NCI-H345 (cell line): ENCODE measurements around the gene GRIK4.

ENCODE experiments used
- DNase-seq: peaks from one replicate; lab custom pipeline; 2025; lab: John Stamatoyannopoulos, UW

The GRIK4 gene

DNA sequence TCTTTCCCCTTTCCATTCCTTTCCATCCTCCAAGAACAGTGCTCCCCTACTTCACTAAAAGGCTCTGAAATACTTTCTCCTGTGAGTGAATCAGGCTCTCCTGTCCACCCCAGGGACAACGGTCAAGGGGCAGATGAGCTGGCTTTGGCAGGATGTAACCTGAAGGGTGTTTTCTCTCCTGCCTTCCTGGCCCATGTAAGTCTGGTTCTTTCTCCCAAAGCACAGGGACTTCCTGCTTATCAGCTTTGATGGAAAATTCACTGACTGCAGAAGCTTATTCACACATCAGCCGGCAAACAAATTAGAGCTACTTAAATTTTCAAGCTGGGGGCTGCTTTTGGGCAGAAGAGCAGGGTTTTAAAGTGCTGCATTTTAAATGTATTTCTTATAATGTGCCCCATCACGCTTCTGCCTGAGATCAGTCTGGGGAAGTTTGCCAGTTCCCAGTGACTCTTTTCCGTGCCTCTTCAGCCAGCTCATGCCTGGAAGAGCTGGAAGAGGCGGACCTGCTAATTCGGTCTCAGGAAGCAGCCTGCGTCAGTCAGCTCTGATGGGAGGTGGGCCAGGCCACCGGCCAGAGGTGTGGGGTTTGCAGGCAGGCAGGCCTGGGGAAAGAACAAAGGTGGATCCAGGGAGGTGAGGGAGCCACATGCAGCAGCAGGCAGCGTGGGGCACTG lies 372.0 kb downstream of the GRIK4 start:
- no peak for DNase-seq

DNA sequence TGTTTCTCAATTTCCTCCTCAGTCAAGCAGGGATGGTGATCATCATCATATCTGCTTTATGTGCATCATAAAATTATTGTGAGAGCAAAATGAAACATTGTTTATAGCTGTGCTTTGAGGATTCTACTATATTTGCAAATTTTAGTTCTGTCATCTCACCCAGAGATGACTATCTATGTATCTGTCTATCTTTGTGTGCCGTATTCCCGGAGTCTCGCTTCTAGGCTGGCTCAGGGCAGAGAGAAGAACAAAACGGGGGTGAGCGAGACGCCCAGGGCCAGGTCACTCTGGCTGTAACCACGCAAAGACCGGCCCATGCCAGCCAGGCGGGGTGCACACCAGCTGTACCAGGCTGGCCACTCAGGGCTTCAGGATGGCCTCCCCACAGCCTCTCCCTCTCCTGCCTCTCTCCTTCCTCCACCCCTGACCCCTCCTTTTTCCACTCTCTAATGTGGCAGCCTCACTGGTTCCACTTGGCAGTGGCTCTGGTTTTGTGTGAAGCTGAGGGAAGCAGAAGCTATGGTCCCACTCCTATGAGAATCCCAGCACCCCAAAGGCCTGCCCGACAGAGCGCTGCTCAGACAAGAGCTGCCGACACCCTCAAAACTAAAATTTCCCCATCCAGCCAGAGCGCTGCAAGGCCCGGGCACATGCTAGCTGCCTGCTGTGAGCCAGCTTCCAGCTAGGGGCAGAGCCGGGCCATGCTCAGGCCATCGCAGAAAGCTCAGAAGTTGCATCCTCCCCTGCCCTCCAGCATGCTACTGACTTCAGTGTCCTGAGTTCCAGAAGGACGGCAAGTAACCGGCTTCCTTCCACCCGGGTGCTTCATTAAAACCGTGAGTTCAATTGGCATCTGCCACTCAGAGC lies 372.8 kb downstream of the GRIK4 start:
- DNase-seq = no peak

GRCh38 chr11:120890609-120891320 lies 379.2 kb downstream of the GRIK4 start:
- DNase-seq = no peak

DNA sequence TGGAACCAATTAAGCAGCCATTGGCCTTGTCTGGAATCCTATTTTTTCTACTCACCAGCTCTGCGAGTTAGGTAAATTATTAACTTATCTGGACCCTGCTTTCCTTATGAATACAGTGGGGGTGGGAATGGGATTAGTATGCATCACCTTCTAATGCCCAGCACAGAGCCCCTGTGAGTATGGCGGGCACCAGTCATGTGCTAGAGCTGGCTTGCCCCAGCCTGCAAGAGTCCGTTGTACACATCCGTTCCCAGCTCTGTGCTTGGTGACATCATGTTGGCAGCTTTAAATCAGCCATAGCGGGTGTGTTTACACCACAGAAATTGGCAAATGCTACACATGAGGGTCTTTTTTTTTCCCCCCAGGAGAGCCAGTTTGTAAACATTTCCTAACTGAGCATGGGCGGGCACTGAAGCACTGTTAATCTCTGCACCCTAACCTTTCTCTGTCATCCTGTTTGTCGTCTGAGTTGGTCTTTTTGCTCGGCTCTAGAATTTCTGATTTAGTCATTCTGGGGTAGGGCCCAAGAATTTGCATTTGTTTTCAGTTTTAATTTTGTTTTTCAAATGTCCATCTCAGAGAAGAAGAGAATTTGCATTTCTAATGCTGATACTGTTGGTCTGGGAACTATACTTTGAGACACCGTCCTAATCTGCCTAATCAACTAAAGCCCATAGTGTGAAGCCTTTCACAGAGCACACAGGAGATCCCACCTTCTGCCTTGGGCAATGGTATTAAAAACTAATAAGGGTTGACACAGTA lies 382.1 kb downstream of the GRIK4 start:
- DNase-seq = no peak

- no peak for DNase-seq
Measured at GRCh38 chr11:120894202-120894985, 382.8 kb downstream of the GRIK4 start.

- no peak for DNase-seq
Measured at GRCh38 chr11:120896687-120897086, 385.1 kb downstream of the GRIK4 start.

DNA sequence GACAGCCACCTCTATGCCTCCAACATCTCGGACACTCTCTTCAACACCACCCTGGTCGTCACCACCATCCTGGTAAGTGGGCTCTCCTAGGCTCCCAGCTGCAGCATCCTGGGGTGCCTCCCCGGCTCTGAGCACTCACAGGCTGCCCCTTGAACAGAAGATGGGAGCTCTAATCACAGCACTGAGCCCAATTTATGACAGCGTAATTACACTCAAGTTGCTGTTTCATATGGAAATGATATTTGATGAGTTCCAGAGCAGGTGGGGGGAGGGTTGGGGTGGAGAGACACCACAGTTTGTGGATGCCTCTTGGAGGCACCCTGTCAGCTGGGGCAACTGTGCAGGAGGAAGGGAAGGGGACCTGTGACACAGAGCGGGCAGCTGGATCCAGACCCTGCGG lies 387.0 kb downstream of the GRIK4 start:
- DNase-seq = no peak

DNA sequence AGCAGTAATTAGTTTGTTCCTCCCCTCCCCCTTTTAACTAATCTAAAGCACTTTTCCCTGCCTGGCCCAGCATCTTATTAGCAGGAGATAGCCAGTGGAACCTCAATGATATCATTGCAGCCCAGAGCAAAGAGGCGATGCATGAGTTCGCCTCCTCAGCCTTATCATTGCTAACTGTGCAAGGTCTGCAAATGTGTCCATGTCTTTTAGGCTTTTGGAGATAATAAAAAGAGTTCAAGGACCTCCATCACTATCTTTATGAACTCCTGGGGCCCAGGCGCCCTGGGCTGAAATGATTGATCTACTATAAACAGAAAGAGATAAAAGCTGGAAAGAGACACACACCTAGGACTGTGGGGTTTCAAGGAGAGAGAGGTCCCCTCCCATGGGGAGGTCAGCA lies 388.2 kb downstream of the GRIK4 start:
- no peak for DNase-seq

GRCh38 chr11:120900643-120901042 lies 389.1 kb downstream of the GRIK4 start:
- DNase-seq = no peak

GRCh38 chr11:120903686-120904085 lies 392.1 kb downstream of the GRIK4 start:
- DNase-seq = no peak

DNA sequence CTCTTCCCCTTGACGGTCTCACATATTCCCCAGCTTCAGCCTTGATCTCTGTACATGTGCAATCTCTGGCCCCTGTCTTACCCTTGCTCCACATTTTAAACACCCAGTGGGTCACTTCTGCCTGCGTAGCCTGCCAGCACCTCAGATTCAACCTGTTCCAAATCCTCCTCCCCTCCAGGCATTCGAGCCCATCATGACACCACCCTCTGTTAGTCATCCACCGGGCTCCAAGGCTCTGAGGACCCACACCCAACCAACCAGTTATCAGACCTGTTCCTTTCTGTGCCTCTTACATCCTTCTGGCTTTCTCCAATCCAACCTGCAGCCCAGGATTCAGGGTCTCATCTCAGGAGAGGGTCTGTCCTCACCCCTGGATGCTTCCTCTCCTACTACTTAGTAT lies 392.6 kb downstream of the GRIK4 start:
- DNase-seq = no peak

GRCh38 chr11:120906766-120907165 lies 395.2 kb downstream of the GRIK4 start:
- no peak for DNase-seq

DNA sequence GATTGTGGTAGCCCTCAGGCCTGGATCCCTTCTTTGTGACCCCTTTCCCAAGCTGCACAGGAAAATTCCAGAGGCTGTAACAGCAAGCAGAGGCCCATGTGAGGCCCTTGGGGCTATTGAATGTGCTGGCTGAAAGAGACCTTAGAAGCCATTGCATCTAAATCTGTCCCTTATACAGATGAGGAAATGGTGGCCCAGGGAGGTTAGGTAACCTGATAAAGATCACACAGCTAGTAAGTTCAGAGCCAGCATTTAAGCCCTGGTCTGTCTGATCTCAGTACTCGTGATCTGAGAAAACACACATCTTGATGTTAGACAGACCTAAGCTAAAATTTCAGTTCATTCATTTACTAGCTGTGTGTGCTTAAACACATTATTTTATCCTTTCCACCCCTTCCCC lies 396.4 kb downstream of the GRIK4 start:
- no peak for DNase-seq

DNA sequence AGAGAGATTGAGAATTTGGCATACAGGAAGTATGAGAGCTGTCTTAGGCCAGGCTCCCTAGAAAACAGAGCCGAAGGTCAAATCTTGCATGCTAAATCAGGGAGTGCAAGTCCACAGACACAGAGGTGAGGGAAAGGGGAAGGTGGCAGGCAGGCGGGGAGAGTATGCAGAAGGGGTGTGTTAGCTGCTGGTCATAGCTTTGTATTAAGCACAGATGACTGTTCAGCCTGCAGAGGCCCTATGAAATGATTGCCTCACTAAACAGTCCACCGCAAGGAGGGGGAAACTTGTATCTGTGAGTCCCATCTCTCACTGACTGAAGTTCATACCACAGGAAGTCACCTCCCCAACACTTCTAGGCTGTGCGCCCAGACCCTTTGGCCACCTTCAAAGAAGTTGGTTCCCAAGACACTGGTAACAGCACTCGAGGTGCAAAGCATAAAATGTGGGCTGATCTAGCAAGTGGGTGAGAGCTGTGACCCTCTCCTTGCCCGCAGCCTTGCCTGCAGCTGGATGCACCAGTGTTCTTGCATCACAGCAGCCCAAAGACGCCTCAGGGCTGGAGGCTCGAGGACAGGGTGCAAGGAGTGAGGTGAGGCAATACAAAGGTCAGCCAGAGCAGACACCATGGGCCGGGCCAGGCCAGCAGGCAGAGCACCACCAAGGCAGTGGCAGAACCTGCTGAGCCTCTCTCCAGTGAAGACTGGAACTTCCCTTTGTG lies 397.1 kb downstream of the GRIK4 start:
- DNase-seq = no peak

DNA sequence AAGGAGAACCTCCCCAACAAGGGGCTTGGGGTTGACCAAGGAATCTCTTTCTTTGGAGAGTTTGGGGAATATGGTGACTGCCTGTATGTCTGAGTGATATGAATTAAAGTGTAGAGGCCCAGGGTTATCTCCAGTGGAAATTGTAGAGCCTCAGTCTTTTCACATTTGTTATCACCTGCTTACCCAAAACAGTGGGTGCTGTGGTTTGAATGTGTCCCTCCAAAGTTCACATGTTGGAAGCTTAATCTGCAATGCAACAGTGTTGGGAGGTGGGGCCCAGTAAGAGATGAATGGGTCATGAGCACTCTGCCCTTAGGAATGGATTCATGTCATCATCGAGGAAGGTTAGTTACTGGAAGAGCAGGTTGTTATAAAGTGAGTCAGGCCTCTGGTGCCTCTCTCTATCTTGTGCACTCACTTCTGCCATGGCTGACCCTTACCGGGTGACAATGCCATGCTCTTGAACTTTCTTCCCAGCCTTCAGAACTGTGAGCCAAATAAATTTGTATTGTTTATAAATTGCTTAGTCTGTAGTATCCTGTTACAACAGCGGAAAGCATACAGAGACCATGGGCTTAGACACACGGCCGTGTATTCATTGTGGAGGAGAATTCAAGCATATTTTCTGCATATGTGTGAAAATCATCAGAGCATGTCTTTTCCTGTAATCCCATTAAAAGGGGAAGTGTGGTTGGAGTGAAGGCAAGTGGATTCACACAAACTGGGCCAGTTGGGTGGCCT lies 398.3 kb downstream of the GRIK4 start:
- DNase-seq = no peak

- DNase-seq = no peak
Measured at GRCh38 chr11:120911943-120912342, 400.4 kb downstream of the GRIK4 start.

DNA sequence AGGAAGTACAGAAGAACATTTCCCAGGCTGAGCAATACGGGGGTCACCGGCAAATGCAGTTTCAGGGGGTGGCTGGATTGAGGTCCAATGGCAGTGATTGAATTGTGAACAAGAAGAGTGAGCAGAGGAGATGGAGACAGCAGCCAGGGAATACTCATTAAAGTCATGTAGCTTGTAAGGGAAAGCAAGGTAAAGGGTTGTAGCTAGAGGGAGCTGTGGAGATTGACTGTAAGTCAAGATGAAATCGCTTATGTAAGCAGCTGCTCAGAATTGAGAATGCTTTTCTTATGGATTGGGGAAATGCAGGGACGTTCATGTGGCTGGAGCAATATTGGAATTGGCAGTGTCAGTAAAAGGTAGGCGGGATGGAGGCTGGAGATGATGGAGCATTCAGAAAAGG lies 401.0 kb downstream of the GRIK4 start:
- no peak for DNase-seq

DNA sequence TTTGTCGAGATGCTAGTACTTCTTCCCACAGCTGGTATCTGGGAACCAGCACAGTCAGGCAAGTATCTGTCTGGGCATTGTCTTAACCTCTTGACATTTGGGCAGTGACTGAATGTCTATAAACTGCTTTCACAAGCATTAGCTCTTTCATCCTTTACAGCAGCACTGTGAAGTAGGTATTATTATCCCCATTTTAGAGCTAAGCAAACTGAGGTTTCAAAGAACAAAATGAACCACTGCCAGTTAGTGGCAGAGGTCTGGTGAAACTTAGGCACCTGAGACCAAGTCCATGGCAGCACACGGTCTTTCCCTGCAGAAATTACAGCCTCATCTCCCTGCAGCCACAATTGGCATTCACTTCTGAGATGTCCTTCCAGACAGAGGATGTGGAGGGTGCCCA lies 401.4 kb downstream of the GRIK4 start:
- DNase-seq = no peak

- DNase-seq = no peak
Measured at GRCh38 chr11:120914021-120914420, 402.5 kb downstream of the GRIK4 start.

GRCh38 chr11:120914601-120915000 lies 403.1 kb downstream of the GRIK4 start:
- DNase-seq = no peak
